NCI-H345 treated with DMSO at 0.1 percent for 48 hours (cell line): ENCODE results near the gene ARMC9.

Source experiments
- DNase-seq: peaks from one replicate; lab custom pipeline; 2025; ENCODE audit not compliant: unreplicated experiment; lab: John Stamatoyannopoulos, UW

The ARMC9 gene

GRCh38 chr2:231378026-231378722, 179.7 kb downstream of the ARMC9 start:
- DNase-seq: no peak

- DNase-seq: no peak
Observed at GRCh38 chr2:231379266-231380215, 181.1 kb downstream of the ARMC9 start.

GRCh38 chr2:231380307-231380706, 181.9 kb downstream of the ARMC9 start:
- no peak for DNase-seq

GRCh38 chr2:231380991-231381847, 182.8 kb downstream of the ARMC9 start:
- no peak for DNase-seq

GRCh38 chr2:231382116-231382515, 183.7 kb downstream of the ARMC9 start:
- no peak for DNase-seq

- no peak for DNase-seq
Observed at GRCh38 chr2:231383416-231384108, 185.1 kb downstream of the ARMC9 start.

- no peak for DNase-seq
Observed at GRCh38 chr2:231384109-231384435, 185.6 kb downstream of the ARMC9 start.

- DNase-seq: no peak
Observed at GRCh38 chr2:231384970-231385369, 186.5 kb downstream of the ARMC9 start.

- DNase-seq: no peak
Observed at GRCh38 chr2:231385429-231385828, 187.0 kb downstream of the ARMC9 start.

GRCh38 chr2:231386446-231386845, 188.0 kb downstream of the ARMC9 start:
- DNase-seq: no peak

- no peak for DNase-seq
Observed at GRCh38 chr2:231387904-231388724, 189.7 kb downstream of the ARMC9 start.

- DNase-seq: no peak
Observed at GRCh38 chr2:231388725-231389346, 190.4 kb downstream of the ARMC9 start.

- DNase-seq: no peak
Observed at GRCh38 chr2:231390667-231391066, 192.2 kb downstream of the ARMC9 start.

- no peak for DNase-seq
Observed at GRCh38 chr2:231391981-231392380, 193.6 kb downstream of the ARMC9 start.

- no peak for DNase-seq
Observed at GRCh38 chr2:231392431-231393148, 194.2 kb downstream of the ARMC9 start.

GRCh38 chr2:231393149-231394131, 195.0 kb downstream of the ARMC9 start:
- DNase-seq: no peak
